Heart left ventricle (tissue), 13 donors: ENCODE measurements around the gene ACTR5.

Experiments
- CTCF ChIP-seq, 12 donors: fragments of 200-600 bp; sonication (generic) in 4 of 12; IDR thresholded peaks; one replicate each; pipeline versions ENCODE4 v1.5.0 to v1.8.0; 2018 to 2022; ENCODE audit warnings: antibody characterized with exemption in 12 of 12, mild to moderate bottlenecking in 5 of 12
- POLR2A ChIP-seq, 2 donors: fragments of 450-650 bp; IDR thresholded peaks; one replicate each; pipeline ENCODE4 v1.6.1; 2017; ENCODE audit warnings: antibody characterized with exemption in 2 of 2, mild to moderate bottlenecking in 2 of 2, moderate library complexity in 2 of 2
- donor health status: ischemic (EF 13 %, LVEDD 7.1; RV severe dilation, severe dysfunction).
- donor health status: DM: no; HTN: yes; CAD: no.
- donor health status: DM: no; HTN: no; CAD: no.
- donor health status: ischemic (EF 25% LVEDD 6.9; RV normal size, moderate dysfunction).
- donor health status: ischemic (EF 25% LVEDD 5.7; RV mildly dilated, moderate dysfunction).
- donor health status: ischemic (EF 35%, LVEDD 5.7; RV mildly dilated, moderate dysfunction).
- donor health status: nonischemic (EF 11% LVEDD 7.7; RV severe dilation, severe dysfunction).
- donor health status: DM: yes; HTN: yes; CAD: no.
- donor health status: PGD.
- donor health status: ischemic (EF 29% LVEDD 5.4; RV normal size, mild dysfunction).
- donor health status: nonischemic (EF 23%, LVEDD 6.1; RV moderate dilation, normal function).

- TF ChIP-seq CTCF (IDR thresholded peaks at IDR 0.05) (no peak), POLR2A (IDR thresholded peaks at IDR 0.05) (no peak)
Observed at GRCh38 chr20:38770546-38770945, 22.3 kb downstream of the ACTR5 start.
